ENCODE results near the gene DUSP28.

The DUSP28 gene

DNA sequence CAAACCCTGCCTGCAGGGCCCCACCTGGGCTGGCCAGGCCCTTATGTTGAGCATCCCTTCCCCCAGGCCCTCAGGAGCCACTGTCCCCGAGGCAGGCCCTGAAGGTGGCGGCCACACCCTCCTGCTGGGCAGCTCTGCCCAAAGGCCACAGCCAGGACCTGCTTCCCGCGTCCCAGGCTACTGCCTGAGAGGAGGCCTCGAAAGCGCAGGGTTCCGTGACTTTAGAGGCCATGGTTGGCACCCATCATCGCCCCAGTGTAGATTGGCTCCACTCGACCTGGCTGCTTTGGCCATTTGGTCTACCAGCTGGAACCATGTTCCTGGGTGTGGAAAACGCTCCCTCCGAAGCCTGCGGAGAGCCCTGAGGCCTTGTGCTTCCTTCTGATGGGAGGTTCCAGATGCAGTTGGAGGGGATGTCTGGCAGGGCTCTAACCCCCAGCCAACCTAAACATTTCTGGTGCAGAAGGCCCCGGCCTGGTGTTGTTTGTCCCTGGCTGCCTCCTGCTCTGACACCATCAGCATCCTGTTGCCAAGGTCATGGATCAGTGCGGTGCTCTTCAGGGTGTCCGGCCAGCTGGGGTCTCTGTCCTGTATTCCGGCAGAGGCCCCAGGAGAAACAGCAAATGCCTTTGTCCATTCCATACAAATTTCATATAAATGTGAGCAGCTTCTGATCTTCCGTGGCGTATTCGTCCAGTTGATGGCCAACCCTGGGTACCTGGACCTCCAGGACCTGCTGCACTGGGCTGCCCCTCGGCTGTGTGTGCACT is 41.1 kb downstream of the DUSP28 start:
- DNase-seq = no peak

DNA sequence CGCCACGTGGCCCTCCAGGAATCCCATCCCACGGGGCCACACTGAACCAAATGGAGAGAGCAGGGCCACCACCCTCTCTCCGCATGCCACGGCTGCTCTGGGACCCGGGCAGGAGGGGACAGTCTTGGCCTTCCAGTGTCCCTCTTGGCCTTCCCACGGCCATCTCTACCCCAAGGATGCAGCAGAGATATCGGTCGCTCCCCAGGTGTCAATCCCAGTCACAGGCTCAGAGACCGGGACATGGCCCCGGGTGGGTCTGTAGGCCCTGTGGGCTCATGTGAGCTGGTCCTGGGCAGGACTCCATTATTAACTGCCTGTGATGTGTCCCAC is 41.6 kb downstream of the DUSP28 start:
- no peak for DNase-seq

DNA sequence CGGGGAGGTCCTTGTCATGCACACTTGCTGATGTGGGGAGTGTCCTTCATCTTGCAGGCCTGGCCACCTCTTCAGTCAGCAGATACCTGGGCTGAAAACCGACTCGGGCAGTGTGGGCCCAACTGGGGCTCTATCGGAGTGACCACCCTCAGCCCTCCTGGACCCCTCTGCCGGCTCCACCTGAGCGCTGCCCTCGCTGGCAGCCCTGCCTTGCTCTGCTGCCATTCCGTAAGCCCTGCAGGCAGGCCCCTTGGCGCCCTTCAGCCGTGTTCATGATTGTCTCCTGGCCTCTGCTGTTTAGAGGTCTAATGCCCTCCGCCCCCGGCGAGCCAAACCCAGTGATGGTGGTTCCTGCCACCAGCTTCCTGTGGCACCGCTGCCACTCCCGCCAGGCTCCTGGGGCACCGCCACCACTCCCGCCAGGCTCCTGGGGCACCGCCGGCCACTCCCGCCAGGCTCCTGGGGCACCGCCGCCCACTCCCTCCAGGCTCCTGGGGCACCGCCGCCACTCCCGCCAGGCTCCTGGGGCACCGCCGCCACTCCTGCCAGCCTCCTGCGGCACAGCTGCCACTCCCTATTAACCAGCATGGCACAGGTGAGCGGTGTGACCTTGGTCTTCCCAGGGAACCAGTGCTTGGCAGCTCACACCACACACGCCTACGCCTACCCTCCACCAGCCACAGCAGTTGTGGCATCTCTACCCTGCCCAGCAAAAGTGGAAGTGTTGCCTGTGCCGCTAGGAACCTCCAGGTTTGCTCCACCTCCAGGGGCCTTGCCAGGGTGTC is 42.3 kb downstream of the DUSP28 start:
- DNase-seq = no peak

DNA sequence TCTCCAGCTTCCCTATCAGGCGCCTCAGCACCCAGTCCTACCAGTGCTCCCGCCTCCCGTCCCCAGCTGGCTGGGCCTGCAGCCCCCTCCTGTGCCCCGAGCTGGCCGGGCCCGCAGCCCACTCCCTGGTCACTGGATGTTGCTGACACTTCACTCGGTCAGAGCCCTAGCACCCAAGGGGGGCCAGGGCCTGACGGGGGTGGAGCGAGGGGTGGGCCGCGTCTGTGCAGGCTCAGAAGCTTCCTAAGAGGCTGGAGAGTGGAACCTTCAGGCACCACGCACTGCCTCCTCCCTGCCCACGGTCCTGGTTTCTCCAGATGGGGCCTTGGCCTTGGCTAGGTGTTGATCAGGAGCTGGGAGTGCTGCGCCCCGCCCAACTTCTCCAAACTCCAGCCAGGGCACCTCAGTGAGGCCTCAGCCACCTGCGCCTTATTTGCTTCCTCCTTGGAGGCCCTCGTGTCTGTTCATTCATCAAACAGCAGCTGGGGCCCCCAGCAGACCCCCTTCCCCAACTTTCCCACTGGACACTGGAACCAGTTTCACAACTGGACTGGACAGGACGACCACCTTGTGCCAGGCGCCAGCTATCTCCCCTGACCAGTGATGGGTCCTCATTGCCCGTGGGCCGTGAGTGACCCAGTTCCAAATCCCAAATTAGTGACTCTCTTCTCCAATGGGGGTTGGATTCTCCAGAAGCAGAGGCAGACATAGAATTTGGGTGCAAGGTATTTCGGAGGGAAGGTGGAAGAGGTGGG is 43.1 kb downstream of the DUSP28 start:
- DNase-seq = no peak

DNA sequence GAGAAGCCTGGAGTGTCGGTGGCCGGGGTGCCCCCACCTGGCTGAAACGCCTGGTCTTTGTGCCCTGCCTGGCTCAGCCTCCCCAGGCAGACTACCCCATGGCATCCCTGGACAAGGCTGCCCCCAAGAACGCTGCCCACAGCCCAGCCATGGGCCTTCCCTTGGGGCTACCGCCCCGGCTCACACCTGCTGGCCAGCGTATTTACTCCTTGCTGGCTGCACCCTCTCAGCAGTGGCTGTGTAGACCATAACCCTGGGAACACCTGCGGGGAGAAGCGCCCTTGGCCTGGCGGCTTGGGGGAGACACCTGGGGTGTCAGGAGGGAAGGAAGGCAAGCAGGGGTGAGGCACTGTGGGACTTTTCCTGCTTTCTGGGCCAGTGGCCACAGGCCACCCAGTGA is 43.7 kb downstream of the DUSP28 start:
- no peak for DNase-seq

DNA sequence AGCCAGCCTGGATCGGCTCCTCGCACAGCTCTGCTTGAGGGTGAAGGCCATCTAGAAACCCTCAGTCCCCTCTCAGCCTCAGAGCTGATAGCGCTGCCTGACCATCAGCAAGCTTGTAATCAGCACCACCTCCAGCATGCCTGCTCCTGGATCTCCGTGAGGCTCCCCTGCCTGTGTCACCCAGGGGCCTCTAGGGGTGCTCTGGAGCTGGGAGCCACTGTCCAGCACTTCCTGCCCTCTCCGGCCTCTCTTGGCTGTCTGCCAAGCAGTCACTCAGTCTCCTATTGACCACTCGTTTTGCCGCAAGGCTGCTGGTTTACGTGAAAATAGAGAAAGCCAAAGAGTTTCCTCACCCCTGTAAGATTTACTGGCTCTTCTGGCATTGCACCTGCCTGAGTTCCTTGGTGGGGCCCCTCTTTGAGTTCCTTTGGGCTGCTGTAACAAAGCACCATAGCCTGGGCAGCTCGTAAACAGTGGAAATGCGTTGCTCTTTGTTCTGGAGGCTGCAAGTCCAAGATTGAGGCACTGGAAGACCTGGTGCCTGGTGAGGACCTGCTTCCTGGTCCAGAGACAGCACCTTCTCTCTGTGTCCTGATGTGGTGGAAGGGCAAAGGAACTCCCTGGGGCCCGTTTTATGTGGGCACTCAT is 44.3 kb downstream of the DUSP28 start:
- no peak for DNase-seq

DNA sequence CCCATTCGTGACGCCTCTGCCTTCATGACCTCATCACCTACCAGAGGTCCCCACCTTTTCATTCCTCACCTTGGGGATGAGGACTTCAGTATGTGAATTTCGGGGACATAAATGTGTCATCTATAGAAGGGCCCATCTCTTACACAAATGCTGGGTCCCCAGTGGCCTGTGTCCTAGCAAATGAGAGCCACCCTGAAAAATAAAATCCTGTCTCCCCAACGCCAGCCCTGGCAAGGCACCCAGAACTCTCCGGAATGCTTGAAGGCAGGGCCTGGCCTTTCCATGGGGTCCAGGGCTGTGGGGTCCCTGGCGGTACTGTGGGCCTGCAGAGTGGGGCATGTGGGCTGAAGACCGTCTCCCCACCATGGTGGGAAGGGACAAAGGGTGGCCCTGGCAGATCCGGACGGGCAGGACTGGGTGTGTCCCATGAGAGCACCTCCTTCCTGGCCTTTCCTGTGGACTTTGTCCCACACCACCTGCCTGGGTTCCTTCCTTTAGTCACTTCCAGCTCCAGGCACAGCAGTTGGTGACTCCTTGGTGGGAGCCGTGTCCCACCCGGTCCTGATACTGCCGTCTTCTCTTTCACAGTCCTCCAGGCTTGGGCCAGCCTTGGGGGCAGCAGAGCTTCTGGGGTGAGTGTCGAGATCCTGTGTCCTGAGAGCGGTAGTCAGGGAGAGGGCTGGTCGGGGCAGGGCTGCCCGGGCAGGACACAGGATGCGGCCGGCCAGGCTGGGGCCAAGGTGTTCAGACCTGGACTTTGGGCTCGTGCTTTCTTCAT is 45.0 kb downstream of the DUSP28 start:
- DNase-seq = no peak

DNA sequence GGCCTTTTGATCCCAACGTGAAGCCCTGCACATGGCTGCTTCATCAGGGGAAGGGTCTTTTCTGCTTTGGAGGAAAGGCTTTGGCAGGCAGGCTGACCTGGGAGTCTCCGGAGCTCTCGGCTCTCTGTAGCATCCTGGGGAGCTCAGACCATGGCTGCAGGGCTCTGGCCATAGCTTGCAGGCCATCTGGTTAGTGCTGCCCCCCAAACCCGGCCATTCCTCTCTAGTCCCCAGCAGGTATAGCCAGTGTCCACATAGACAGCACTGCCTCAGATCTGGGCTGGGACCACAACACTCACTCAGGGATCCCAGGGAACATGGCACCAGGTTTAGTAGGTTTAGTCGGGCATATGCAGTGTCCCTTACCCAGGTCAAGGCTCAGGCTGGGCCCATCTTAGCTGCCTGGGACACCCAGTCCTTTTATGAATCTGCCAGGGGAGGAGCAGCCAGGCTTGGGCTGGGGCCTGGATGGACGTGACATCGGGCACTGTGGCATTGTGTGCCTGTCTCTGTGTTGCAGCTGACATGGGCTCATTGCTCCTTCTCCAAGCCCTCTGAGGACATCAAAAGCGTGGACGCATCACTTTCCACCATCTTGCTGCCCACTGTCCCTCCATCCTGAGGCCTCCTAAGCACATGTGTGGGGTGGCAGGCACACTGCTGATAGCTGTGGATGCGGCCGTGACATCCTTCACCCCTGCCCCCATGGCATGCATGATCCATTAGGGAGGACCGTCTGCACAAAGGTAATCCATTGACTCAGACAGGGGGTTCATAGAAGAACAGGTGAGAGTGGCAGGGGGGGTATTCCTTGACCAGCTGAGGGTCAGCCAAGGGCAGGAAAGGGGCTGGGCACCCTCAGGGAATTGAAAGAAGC is 45.9 kb downstream of the DUSP28 start:
- DNase-seq = no peak

DNA sequence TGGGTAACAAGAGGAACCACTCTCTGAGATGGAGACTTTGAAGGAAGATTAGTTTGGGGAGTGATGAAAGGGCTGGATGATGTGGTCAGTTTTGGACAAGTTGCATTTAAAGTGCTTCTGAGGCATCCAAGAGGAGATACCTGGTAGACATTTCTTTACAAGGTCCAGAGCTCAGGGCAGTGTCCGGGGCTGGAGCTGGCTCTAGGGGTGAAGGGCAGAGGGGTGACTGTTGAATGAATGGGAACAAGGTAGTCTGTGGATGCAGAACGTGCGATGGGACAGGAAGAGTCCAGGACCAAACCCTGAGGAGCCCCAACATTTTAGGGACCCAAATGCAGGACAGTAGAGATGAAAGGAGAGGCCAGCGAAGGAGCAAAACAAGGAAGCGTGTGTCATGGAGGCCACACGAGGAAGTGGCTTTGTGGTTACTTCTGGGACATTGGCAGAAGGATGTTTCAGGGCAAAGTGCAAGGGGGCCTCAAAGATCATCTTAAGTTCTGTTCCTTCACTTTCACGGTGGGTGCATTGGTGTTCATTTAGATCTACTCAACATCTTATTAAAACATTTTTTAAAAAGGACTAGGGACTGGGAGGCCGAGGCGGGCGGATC is 51.5 kb downstream of the DUSP28 start:
- no peak for DNase-seq

Measured in NCI-H2081 treated with DMSO at 0.1 percent for 48 hours (cell line).